A549 (cell line): ENCODE results near the gene ANKS1B. TPM values are rescaled to one million over a fixed set of nuclear protein-coding genes. Genes with fewer than 3 reads are reported as not detected.

Source experiments
- ATAC-seq, 2 experiments: fragments of 200-7000 bp in 1 of 2; fragments of >200 bp in 1 of 2; cut with Nextera tagmentation in 1 of 2; cut with Tn5 transposase in 1 of 2; 3 replicates each; pipeline versions ENCODE4 v1.8.0 to v1.9.1; 2018 to 2020; ENCODE audit warnings: mild to moderate bottlenecking in 1 of 2, moderate library complexity in 1 of 2
- CTCF ChIA-PET: fragments of 300-600 bp; sonication (Branson Sonifier 250); formaldehyde crosslinking; extraction: SDS; loops from one replicate; lab custom pipeline; 2021; ENCODE audit warnings: antibody characterized with exemption, inconsistent platforms; lab: Yijun Ruan, JAX
- POLR2A ChIA-PET: fragments of 350-600 bp; formaldehyde crosslinking; extraction: SDS; loops from one replicate; lab custom pipeline; 2021; ENCODE audit warnings: antibody characterized with exemption, inconsistent platforms; lab: Yijun Ruan, JAX
- DNase-seq, 2 experiments: peaks; one replicate each; pipeline versions ENCODE4 v3.0.0 to v3.0.0-alpha.2; 2011 to 2016; ENCODE audit warnings: low read depth in 1 of 2, low spot score in 1 of 2
- FAIRE-seq: peaks from 2 replicates; lab custom pipeline; 2011; peaks lifted over from hg19 to GRCh38; lab: Jason Lieb, UNC
- H3K27ac ChIP-seq, 2 experiments: fragments of >200 bp; sonication (Bioruptor Twin); formaldehyde crosslinking; 3 replicates each; pipeline ENCODE4 v1.5.1; 2016 to 2017
- H3K4me1 ChIP-seq: fragments of >200 bp; sonication (Bioruptor Twin); formaldehyde crosslinking; 3 replicates; pipeline ENCODE4 v1.6.1; 2016
- H3K4me2 ChIP-seq: fragments of >200 bp; sonication (Bioruptor Twin); formaldehyde crosslinking; 3 replicates; pipeline ENCODE4 v1.6.1; 2016
- H3K4me3 ChIP-seq: fragments of >200 bp; sonication (Bioruptor Twin); formaldehyde crosslinking; 3 replicates; pipeline ENCODE4 v1.5.1; 2016
- H3K9me3 ChIP-seq: fragments of >200 bp; sonication (Bioruptor Twin); formaldehyde crosslinking; 3 replicates; pipeline ENCODE4 v1.6.1; 2016
- CBX2 ChIP-seq: fragments of 200-600 bp; sonication (generic); IDR thresholded peaks from 2 replicates; pipeline ENCODE4 v1.6.1; 2016; ENCODE audit warnings: low read depth, mild to moderate bottlenecking, borderline replicate concordance
- CEBPB ChIP-seq, 2 experiments: fragments of >200 bp in 1 of 2; sonication (Bioruptor Twin) in 1 of 2; formaldehyde crosslinking in 1 of 2; IDR thresholded peaks; 2 replicates each; pipeline ENCODE4 v1.6.1; 2012 to 2016
- CTCF ChIP-seq: fragments of >200 bp; sonication (Bioruptor Twin); formaldehyde crosslinking; IDR thresholded peaks from 3 replicates; pipeline ENCODE4 v1.5.1; 2016
- E2F6 ChIP-seq: IDR thresholded peaks from 2 replicates; pipeline ENCODE4 v1.6.1; 2012; ENCODE audit warnings: low read depth, borderline replicate concordance
- EHF ChIP-seq: fragments of 250-450 bp; sonication (Bioruptor Pico); IDR thresholded peaks from 2 replicates; pipeline ENCODE4 v1.5.0; 2020; ENCODE audit warnings: mild to moderate bottlenecking
- ELK1 ChIP-seq: fragments of 150-350 bp; IDR thresholded peaks from 2 replicates; pipeline ENCODE4 v1.6.1; 2014; ENCODE audit warnings: low read depth, mild to moderate bottlenecking, low read length
- ESRRA ChIP-seq: fragments of 150-350 bp; IDR thresholded peaks from 2 replicates; pipeline ENCODE4 v1.6.1; 2014; ENCODE audit warnings: mild to moderate bottlenecking, low read length, borderline replicate concordance
- FOXS1 ChIP-seq: fragments of 250-450 bp; sonication (Bioruptor Pico); IDR thresholded peaks from 2 replicates; pipeline ENCODE4 v1.5.0; 2020; ENCODE audit warnings: mild to moderate bottlenecking, moderate library complexity
- HOXB5 ChIP-seq: fragments of 250-450 bp; sonication (Bioruptor Pico); IDR thresholded peaks from 2 replicates; pipeline ENCODE4 v1.5.0; 2020; ENCODE audit warnings: mild to moderate bottlenecking, moderate library complexity
- JUN ChIP-seq, 2 experiments: fragments of >200 bp; sonication (Bioruptor Twin); formaldehyde crosslinking; IDR thresholded peaks; 2 replicates in 1 of 2; 3 replicates in 1 of 2; pipeline ENCODE4 v1.6.1; 2016 to 2017
- MAFK ChIP-seq: fragments of 450-650 bp; IDR thresholded peaks from 2 replicates; pipeline ENCODE4 v1.6.1; 2014; ENCODE audit not compliant: partially characterized antibody
- PHF8 ChIP-seq: fragments of 200-600 bp; sonication (generic); IDR thresholded peaks from 2 replicates; pipeline ENCODE4 v1.6.1; 2016; ENCODE audit warnings: low read depth, mild to moderate bottlenecking, antibody characterized with exemption, moderate library complexity, borderline replicate concordance
- RAD21 ChIP-seq, 2 experiments: fragments of >200 bp in 1 of 2; sonication (Bioruptor Twin) in 1 of 2; formaldehyde crosslinking in 1 of 2; IDR thresholded peaks in 1 of 2; conservative IDR thresholded peaks in 1 of 2; 2 replicates in 1 of 2; 3 replicates in 1 of 2; pipeline ENCODE4 v1.6.1; 2012 to 2018; ENCODE audit warnings: inconsistent platforms in 1 of 2
- REST ChIP-seq: fragments of 200-600 bp; sonication (generic); IDR thresholded peaks from 2 replicates; pipeline ENCODE4 v1.6.1; 2016; ENCODE audit warnings: antibody characterized with exemption, mild to moderate bottlenecking, moderate library complexity
- SMC3 ChIP-seq: fragments of >200 bp; sonication (Bioruptor Twin); formaldehyde crosslinking; IDR thresholded peaks from 3 replicates; pipeline ENCODE4 v1.6.1; 2018; ENCODE audit warnings: inconsistent platforms
- TP53 ChIP-seq: fragments of 250-450 bp; sonication (Bioruptor Pico); IDR thresholded peaks from 2 replicates; pipeline ENCODE4 v1.5.0; 2021; ENCODE audit warnings: mild to moderate bottlenecking, moderate library complexity
- ZFP36 ChIP-seq: fragments of 450-650 bp; IDR thresholded peaks from 2 replicates; pipeline ENCODE4 v1.6.1; 2014; ENCODE audit warnings: borderline replicate concordance; ENCODE audit not compliant: partially characterized antibody
- ZNF302 ChIP-seq: fragments of 250-450 bp; sonication (Bioruptor Pico); IDR thresholded peaks from 2 replicates; pipeline ENCODE4 v1.9.0; 2021; ENCODE audit warnings: inconsistent platforms, mild to moderate bottlenecking, moderate library complexity
- WGBS: methylation state at CpG from one replicate; pipeline ENCODE4 v1.1.6; 2017; ENCODE audit errors: missing lambda C conversion rate; 5-methylcytosine and 5-hydroxymethylcytosine counted together
- polyA plus RNA-seq, 4 experiments: library from polyadenylated mRNA; depleted of rRNA in 3 of 4; stranded (reverse); fragments of >200 nt; fragmentation: RNase III in 1 of 4; extraction: RNeasy Plus Mini Kit Qiagen cat#74134 plus additional on column Dnase treatment in 1 of 4; gene quantifications; 2 replicates in 3 of 4; 3 replicates in 1 of 4; pipeline ENCODE4 v1.2.3, GENCODE V29; 2011 to 2017
- TF ChIP-seq, protein P1 (sequence below): IDR thresholded peaks from 2 replicates; pipeline ENCODE4 v1.6.1; 2012

ANKS1B gene
- polyA plus RNA-seq, 2 of the 4 experiments (the other 2 are of a cell fraction), result 1.5 to 2.2 TPM

DNA sequence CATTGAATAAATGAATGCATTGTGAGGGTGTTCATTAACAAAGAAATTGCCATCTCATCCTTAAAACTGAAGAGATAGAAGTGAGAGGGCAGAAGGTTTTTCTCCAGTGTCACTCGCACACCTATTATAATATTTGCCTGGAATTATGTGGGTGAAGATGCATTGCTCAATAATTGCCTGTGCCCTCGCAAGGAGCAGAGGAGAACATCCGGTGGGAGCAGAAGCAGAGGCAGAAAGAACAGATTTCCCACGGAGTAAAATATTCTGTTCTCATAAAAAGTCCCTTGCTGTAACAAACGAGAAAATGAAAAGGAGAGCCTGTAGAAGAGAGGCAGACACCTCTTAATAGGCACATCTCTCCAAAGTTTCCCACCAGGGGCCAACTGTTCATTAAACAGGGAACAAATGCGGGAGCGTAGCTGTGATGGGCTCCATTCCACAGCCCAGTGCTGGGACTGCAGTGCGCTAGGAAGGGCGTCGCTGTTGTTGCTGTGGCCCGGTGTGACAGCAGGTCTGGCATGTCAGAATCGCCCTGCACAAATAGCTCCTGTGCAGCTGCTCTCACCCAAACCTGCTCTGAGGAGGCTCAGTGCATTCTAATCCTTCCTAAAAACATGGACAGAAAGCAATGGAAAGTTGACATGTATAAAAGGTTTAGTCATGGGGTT lies 979.8 kb downstream of the ANKS1B start:
- WGBS, result 54% methylated on average over 12 of the region's 12 CpGs
- H3K4me1 ChIP-seq, result no peaks in the 10 kb centered on the region
- H3K4me2 ChIP-seq, result no peak overlapping the region
- ChIA-PET CTCF (no interaction called here), POLR2A (no interaction called here)
- FAIRE-seq (no peak), ATAC-seq (no peak; a peak in 1 of 6 replicates), DNase-seq (no peak)
- H3K4me3 ChIP-seq, result no peak overlapping the region
- H3K27ac ChIP-seq, result no peak overlapping the region
- H3K9me3 ChIP-seq, result no peaks in the 10 kb centered on the region
- TF ChIP-seq ELK1, result no peak
- no peak for TF ChIP-seq FOXS1 (CRISPR knock-in tag)
- TF ChIP-seq HOXB5 (CRISPR knock-in tag), result no peak
- no peak for TF ChIP-seq CEBPB (IDR thresholded peaks at IDR 0.05)

GRCh38 chr12:99002731-99003130 lies 982.0 kb downstream of the ANKS1B start:
- Histone ChIP-seq H3K9me3 (no peaks in the 10 kb centered on the region), H3K27ac (no peak overlapping the region), H3K4me3 (no peak overlapping the region), H3K4me1 (no peaks in the 10 kb centered on the region), H3K4me2 (no peak overlapping the region)
- no peak for ATAC-seq
- no peak for FAIRE-seq
- 82% methylated on average over 3 of the region's 3 CpGs for WGBS
- ChIA-PET POLR2A (no interaction called here), CTCF (interaction anchor here (1.2 kb wide), 1 partner anchor 304 kb away, joined by 6 read pairs; no protein-coding TSS in a partner anchor)
- TF ChIP-seq CBX2, result no peak
- TF ChIP-seq ESRRA, result no peak
- no peak for TF ChIP-seq SMC3
- no peak for TF ChIP-seq REST
- TF ChIP-seq, protein P1, sequence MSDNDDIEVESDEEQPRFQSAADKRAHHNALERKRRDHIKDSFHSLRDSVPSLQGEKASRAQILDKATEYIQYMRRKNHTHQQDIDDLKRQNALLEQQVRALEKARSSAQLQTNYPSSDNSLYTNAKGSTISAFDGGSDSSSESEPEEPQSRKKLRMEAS, result no peak
- no peak for TF ChIP-seq JUN (IDR thresholded peaks at IDR 0.05)
- TF ChIP-seq E2F6, result no peak
- TF ChIP-seq PHF8, result no peak
- TF ChIP-seq CTCF, result no peak
- TF ChIP-seq FOXS1 (CRISPR knock-in tag), result no peak
- TF ChIP-seq TP53 (CRISPR knock-in tag), result no peak
- no peak for TF ChIP-seq ZNF302 (CRISPR knock-in tag)
- TF ChIP-seq MAFK, result no peak
- TF ChIP-seq ZFP36, result no peak
- no peak for TF ChIP-seq EHF (CRISPR knock-in tag)
- TF ChIP-seq RAD21 (conservative IDR thresholded peaks at IDR 0.05 in 1 of 2, IDR thresholded peaks at IDR 0.05 in 1 of 2), result no peak
- no peak for DNase-seq
